Measurements from ENCODE around the gene PCDH18. TPM values are rescaled to one million over a fixed set of nuclear protein-coding genes. Genes with fewer than 3 reads are reported as not detected.
"Not testable (repeated sequence)": the region's sequence is repeated elsewhere in the genome, so short reads cannot be mapped to it uniquely, and the experiment has no call there.

The PCDH18 gene
- total RNA-seq, 1 experiment from 2014 or later = 26.7 TPM

GRCh38 chr4:137514406-137515111 lies 17.7 kb downstream of the PCDH18 start:
- Histone ChIP-seq H3K27me3 (ENCODE audit: control insufficient read depth, insufficient read depth, low read length) (no peaks in the 10 kb centered on the region), H3K4me3 (ENCODE audit: insufficient read depth, low read depth, low read length) (no peak overlapping the region), H3K36me3 (replicated peaks; ENCODE audit: control insufficient read depth, insufficient read depth, low read length) (no peaks in the 10 kb centered on the region)
- no peak for DNase-seq

GRCh38 chr4:137510557-137511265 lies 21.6 kb downstream of the PCDH18 start:
- Histone ChIP-seq H3K4me3 (ENCODE audit: insufficient read depth, low read depth, low read length) (no peak overlapping the region), H3K36me3 (replicated peaks; ENCODE audit: control insufficient read depth, insufficient read depth, low read length) (no peaks in the 10 kb centered on the region), H3K27me3 (ENCODE audit: control insufficient read depth, insufficient read depth, low read length) (no peaks in the 10 kb centered on the region)
- no peak for DNase-seq

GRCh38 chr4:137509855-137510282 lies 22.4 kb downstream of the PCDH18 start:
- no peak for DNase-seq
- no peak overlapping the region for H3K4me3 ChIP-seq (ENCODE audit: insufficient read depth, low read depth, low read length)
- H3K36me3 ChIP-seq (replicated peaks; ENCODE audit: control insufficient read depth, insufficient read depth, low read length) = no peaks in the 10 kb centered on the region
- no peaks in the 10 kb centered on the region for H3K27me3 ChIP-seq (ENCODE audit: control insufficient read depth, insufficient read depth, low read length)

GRCh38 chr4:137502339-137503129 lies 29.8 kb downstream of the PCDH18 start:
- Histone ChIP-seq H3K27me3 (ENCODE audit: control insufficient read depth, insufficient read depth, low read length) (no peaks in the 10 kb centered on the region), H3K36me3 (replicated peaks; ENCODE audit: control insufficient read depth, insufficient read depth, low read length) (no peaks in the 10 kb centered on the region), H3K4me3 (ENCODE audit: insufficient read depth, low read depth, low read length) (no peak overlapping the region)
- DNase-seq = no peak

- not testable (repeated sequence) for DNase-seq
These were observed 36.0 kb downstream of the PCDH18 start for GRCh38 chr4:137496267-137496666.

GRCh38 chr4:137495578-137495977 lies 36.7 kb downstream of the PCDH18 start:
- DNase-seq = no peak
- no peak overlapping the region for H3K4me3 ChIP-seq (ENCODE audit: insufficient read depth, low read depth, low read length)
- no peaks in the 10 kb centered on the region for H3K36me3 ChIP-seq (replicated peaks; ENCODE audit: control insufficient read depth, insufficient read depth, low read length)
- H3K27me3 ChIP-seq (ENCODE audit: control insufficient read depth, insufficient read depth, low read length) = no peaks in the 10 kb centered on the region

More at GRCh38 chr4:137496267-137496666, 36.0 kb downstream of the PCDH18 start:
- not testable (repeated sequence) for H3K27me3 ChIP-seq (ENCODE audit: control insufficient read depth, insufficient read depth, low read length); H3K4me3 ChIP-seq (ENCODE audit: insufficient read depth, low read depth, low read length); H3K36me3 ChIP-seq (replicated peaks; ENCODE audit: control insufficient read depth, insufficient read depth, low read length)

- DNase-seq; H3K27me3 ChIP-seq (ENCODE audit: control insufficient read depth, insufficient read depth, low read length); H3K4me3 ChIP-seq (ENCODE audit: insufficient read depth, low read depth, low read length); H3K36me3 ChIP-seq (replicated peaks; ENCODE audit: control insufficient read depth, insufficient read depth, low read length): not testable (repeated sequence)
These were observed 48.9 kb downstream of the PCDH18 start for GRCh38 chr4:137483313-137483959.

GRCh38 chr4:137479657-137480056 lies 52.6 kb downstream of the PCDH18 start:
- H3K36me3 ChIP-seq (replicated peaks; ENCODE audit: control insufficient read depth, insufficient read depth, low read length); DNase-seq; H3K27me3 ChIP-seq (ENCODE audit: control insufficient read depth, insufficient read depth, low read length); H3K4me3 ChIP-seq (ENCODE audit: insufficient read depth, low read depth, low read length): not testable (repeated sequence)

- no peak overlapping the region for H3K4me3 ChIP-seq (ENCODE audit: insufficient read depth, low read depth, low read length)
- H3K36me3 ChIP-seq (replicated peaks; ENCODE audit: control insufficient read depth, insufficient read depth, low read length) = no peaks in the 10 kb centered on the region
- no peaks in the 10 kb centered on the region for H3K27me3 ChIP-seq (ENCODE audit: control insufficient read depth, insufficient read depth, low read length)
- no peak for DNase-seq
These were observed 55.9 kb downstream of the PCDH18 start for GRCh38 chr4:137476345-137476744.

- Histone ChIP-seq H3K36me3 (replicated peaks; ENCODE audit: control insufficient read depth, insufficient read depth, low read length) (no peaks in the 10 kb centered on the region), H3K27me3 (ENCODE audit: control insufficient read depth, insufficient read depth, low read length) (no peaks in the 10 kb centered on the region), H3K4me3 (ENCODE audit: insufficient read depth, low read depth, low read length) (no peak overlapping the region)
- no peak for DNase-seq
These were observed 57.5 kb downstream of the PCDH18 start for GRCh38 chr4:137474711-137475301.

- no peak for DNase-seq
- Histone ChIP-seq H3K36me3 (replicated peaks; ENCODE audit: control insufficient read depth, insufficient read depth, low read length) (no peaks in the 10 kb centered on the region), H3K27me3 (ENCODE audit: control insufficient read depth, insufficient read depth, low read length) (no peaks in the 10 kb centered on the region), H3K4me3 (ENCODE audit: insufficient read depth, low read depth, low read length) (no peak overlapping the region)
These were observed 60.4 kb downstream of the PCDH18 start for GRCh38 chr4:137471895-137472294.

GRCh38 chr4:137471461-137471860 lies 60.8 kb downstream of the PCDH18 start:
- Histone ChIP-seq H3K27me3 (ENCODE audit: control insufficient read depth, insufficient read depth, low read length) (no peaks in the 10 kb centered on the region), H3K4me3 (ENCODE audit: insufficient read depth, low read depth, low read length) (no peak overlapping the region), H3K36me3 (replicated peaks; ENCODE audit: control insufficient read depth, insufficient read depth, low read length) (no peaks in the 10 kb centered on the region)
- no peak for DNase-seq

GRCh38 chr4:137470806-137471205 lies 61.5 kb downstream of the PCDH18 start:
- no peaks in the 10 kb centered on the region for H3K36me3 ChIP-seq (replicated peaks; ENCODE audit: control insufficient read depth, insufficient read depth, low read length)
- DNase-seq = no peak
- H3K27me3 ChIP-seq (ENCODE audit: control insufficient read depth, insufficient read depth, low read length) = no peaks in the 10 kb centered on the region
- no peak overlapping the region for H3K4me3 ChIP-seq (ENCODE audit: insufficient read depth, low read depth, low read length)
